Cerebellar nuclear complex (tissue), 1 donor: ENCODE data around the gene KRIT1.
"Not testable (repeated sequence)": the region's sequence is repeated elsewhere in the genome, so short reads cannot be mapped to it uniquely, and the experiment has no call there.

ENCODE experiments used
- DNase-seq, 2 experiments: peaks; one replicate each; lab custom pipeline; 2025; lab: John Stamatoyannopoulos, UW

The KRIT1 gene

DNA sequence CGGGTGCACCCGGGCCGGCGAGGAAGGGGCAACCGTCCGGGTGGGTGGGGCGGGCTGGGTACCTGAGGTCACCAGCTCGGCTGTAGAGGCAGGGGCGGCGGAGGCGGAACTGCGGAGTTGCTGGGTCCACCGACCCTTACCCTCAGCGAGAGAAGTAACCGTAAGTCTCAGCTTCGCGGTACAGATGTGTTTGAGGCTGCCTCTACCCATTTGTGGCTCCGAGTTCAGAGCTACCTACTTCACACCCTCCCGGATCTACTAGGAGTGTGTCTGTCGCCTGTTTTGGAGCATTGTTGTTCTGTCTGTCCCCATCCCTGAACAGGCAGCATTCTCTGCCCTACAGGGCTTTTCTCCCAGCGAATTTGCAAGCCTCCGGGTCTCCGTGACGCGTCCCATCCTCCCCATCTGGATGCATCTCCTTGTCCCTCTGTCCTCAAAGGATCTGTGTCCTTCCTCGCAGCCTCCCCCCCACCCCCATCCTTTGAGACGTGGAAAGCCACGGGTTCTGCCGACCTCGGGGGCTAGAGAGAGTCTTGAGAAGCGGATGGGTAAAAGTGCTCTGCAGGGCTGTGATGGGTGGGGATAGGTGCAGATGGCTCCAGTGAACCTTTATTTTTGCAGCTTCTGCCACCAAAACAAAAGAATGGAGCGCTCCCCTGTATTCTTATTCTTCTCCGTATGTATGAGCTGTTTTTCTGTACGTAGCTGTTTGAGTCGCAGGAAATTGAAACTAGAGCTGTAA is 817 bp upstream of the KRIT1 start:
- no peak for DNase-seq

DNA sequence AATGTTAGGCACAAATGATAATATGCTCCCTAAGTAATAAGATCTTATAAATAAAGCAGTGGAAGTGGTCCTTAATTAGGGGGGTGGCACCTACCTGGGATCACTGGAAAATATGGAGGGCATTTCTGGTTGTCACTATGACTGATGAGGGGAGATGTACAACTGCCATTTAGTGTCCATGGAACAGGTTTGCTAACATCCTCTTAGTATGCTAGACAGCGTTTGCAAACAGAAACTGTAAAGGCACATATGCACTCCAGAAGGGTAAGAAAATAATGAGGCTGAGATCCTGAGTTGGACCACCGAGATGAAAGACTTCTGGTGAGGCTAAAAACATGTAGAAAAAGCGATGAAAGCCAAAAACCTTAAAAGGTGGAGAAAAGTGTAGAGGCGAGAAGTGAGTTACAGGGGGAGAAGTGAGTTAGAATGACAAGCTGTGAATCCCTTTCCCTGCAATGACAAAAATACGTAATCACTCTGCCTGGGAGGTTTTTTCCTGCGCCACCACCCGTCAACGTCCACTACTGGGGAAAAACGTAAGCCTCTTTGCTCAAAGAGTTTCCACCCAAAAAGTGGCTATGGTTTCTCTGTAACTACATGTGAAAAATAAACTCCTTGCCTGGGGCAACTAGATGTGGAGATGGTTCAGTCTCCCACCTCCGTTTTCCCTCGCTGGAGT is 767 bp downstream of the KRIT1 start:
- DNase-seq = no peak

DNA sequence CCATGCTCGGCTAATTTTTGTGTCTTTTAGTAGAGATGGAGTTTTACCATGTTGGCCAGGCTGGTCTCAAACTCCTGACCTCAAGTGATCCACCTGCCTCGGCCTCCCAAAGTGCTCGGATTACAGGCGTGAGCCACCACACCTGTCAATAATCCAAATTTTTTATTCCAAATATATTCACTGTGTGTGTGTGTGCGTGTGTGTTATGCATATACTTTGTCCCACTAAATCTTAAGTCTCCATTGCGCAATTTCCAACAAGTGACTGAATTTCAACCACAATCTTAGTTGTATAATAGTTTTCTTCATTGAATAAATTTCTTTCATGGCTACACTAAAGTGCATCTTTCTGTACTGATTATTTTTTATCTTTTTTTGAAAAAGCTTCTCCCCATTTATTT is 2.7 kb downstream of the KRIT1 start:
- DNase-seq = no peak

DNA sequence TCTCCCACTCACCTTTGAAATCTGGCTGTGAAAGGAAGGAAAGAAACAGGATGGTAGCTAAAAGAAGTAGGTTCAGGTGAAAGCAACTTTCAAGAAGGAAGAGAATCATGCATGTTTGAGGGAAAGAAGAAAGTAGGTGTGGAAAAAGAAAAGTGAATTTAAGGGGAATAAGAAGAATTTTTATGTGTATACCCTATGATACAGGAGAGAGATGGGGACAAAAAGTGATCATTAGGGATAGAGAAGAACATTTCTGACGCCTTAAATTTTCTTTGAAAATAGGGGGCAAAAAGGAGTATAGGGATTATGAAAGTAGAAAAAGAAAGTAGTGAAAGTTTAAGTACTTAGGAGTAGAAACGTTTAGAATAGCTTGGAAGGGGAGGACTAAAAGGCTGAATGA is 15.2 kb downstream of the KRIT1 start:
- no peak for DNase-seq

DNA sequence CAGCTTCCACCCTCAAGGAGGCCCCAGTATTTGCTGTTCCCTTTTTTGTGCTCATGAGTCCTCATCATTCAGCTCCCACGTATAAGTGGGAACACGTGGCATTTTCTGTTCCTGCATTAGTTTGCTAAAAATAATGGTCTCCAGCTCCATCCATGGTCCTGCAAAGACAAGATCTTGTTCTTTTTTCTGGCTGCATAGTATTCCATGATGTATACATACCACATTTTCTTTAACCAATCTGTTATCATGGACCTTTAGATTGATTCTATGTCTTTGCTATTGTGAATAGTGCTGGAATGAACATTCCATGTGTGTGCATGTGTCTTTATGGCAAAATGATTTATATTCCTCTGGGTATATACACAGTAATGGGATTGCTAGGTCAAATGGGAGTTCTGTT is 17.0 kb downstream of the KRIT1 start:
- DNase-seq = no peak

DNA sequence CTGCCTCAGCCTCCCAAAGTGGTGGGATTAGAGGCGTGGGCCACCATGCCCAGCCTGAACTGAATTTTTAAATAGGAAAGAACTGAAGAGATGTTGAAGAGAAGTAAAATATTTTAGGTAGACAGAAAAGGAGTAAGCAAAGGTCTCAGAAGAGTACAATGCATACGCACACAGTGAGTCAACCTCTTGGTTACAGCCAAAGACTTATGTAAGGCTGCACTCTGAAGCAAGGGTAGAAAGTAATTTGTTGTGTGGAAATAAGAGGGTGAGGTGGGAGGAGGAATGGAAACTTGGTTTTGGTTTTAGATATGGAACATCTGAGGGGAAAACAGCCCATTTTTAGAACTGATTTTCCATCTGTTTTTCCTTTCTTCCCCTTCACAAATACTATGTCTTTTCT is 17.6 kb downstream of the KRIT1 start:
- DNase-seq = no peak

DNA sequence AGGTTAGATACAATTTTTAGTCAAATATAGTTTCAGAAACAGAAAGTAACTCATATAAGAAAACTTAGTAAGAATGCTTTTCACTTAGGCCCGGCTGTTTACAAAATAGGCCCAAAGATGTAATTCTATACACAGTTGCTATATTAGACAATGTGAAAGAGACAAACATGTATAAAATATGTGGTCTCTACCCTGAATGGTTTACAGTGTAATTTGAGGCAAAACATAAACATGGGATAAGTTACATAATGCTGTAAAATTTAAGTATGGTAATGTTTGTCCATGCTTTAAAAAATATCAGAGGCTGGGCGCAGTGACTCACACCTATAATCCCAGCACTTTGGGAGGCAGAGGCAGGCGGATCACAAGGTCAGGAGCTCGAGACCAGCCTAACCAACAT is 18.7 kb downstream of the KRIT1 start:
- DNase-seq = no peak

DNA sequence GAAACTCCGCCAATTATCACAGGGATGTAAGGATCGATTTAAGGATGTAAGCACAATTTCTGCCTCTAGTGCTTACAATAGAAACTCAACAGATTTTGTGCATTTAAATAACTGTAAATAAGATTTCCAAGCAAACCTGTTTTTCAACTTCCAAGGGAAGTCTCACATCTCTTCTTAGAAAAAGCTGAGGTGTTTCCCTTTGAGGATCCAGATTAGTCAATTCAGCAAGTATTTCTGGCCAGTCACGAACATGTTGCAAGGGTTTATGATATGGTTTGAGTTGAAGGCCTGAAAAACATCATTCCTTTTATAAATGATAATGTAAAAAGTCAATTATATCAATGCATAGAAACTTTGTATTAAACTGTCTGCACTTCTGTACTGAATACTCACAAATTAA is 23.9 kb downstream of the KRIT1 start:
- DNase-seq = no peak

DNA sequence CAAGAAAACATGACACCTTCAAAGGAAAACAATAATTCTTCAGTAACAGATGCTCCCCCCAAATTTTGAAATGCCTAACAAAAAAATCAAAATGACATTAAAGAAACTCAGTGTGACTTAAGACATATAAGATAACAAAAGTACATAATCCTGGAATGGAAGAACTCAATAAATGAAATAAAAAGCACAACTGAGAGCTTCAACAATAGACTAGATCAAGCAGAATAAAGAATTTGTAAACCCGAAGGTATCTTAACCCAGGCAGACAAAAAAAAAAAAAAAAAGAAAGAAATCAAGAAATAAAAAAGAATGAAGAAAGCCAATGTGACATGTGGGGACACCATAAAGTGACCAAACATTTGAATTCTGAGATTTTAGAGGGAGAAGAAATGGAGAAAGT is 39.0 kb downstream of the KRIT1 start:
- no peak for DNase-seq

DNA sequence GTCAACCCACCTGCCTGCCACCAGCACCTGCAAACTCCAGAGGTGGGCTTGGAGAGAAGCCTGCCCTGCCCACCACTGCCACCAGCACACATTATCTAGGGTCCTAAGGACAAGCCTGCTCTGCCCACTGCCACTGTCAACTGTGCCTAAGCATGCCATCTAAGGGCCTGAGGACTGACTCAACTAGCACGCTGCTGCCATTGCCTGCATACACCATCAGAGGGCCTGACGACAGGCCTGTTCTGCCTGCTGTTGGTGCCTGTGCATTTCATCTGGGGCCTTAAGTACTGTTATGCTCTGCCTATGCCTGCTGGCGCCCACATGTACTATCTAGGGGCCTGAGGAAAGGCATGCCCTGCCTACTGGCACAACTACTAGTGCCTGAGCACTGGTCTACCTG is 39.7 kb downstream of the KRIT1 start:
- no peak for DNase-seq

DNA sequence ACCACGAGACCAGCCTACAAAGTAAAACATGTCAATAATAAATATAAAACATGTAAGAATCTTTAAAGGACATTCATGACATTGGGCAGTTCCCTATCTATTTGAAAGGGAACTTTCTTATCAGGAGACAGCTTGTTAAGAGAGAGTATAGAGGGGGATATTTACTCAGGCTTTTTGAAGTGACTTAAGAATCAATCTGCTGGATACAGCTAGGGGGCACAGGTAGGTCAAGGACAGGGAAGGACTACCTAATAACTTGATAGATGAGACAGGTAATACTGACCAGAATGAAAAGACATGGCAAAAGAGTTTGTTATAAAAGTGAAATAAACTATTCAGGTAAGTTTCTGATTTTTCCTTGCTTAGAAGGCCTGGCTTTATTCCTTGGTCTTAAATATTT is 44.9 kb downstream of the KRIT1 start:
- no peak for DNase-seq

DNA sequence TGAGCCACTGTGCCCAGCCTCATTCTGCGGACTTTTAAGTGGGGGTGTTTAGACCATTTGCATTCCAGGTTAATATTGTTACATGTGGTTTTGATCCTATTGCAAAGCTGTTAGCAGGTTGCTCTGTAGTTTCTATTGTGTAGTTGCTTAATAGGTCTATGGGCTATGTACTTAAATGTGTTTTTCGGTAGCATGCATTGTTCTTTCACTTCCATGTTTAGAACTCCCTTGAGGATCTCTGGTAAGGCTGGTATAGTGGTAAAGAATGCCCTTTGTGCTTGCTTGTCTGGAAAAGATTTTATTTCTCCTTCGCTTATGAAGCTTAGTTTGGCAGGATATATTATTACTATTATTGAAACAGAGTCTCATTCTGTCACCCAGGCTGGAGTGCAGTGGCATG is 53.4 kb downstream of the KRIT1 start:
- DNase-seq = no peak

DNA sequence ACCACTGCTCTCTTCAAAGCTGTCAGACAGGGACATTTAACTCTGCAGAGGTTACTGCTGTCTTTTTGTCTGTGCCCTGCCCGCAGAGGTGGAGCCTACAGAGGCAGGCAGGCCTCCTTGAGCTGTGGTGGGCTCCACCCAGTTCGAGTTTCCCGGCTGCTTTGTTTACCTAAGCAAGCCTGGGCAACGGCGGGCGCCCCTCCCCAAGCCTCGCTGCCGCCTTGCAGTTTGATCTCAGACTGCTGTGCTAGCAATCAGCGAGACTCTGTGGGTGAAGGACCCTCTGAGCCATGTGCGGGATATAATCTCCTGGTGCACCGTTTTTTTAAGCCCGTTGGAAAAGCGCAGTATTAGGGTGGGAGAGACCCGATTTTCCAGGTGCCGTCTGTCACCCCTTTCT is 56.5 kb downstream of the KRIT1 start:
- DNase-seq = not testable (repeated sequence)

DNA sequence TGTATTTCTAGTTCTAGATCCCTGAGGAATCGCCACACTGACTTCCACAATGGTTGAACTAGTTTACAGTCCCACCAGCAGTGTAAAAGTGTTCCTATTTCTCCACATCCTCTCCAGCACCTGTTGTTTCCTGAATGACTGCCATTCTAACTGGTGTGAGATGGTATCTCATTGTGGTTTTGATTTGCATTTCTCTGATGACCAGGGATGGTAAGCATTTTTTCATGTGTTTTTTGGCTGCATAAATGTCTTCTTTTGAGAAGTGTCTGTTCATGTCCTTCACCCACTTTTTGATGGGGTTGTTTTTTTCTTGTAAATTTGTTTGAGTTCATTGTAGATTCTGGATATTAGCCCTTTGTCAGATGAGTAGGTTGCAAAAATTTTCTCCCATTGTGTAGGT is 61.4 kb downstream of the KRIT1 start:
- DNase-seq = not testable (repeated sequence)

DNA sequence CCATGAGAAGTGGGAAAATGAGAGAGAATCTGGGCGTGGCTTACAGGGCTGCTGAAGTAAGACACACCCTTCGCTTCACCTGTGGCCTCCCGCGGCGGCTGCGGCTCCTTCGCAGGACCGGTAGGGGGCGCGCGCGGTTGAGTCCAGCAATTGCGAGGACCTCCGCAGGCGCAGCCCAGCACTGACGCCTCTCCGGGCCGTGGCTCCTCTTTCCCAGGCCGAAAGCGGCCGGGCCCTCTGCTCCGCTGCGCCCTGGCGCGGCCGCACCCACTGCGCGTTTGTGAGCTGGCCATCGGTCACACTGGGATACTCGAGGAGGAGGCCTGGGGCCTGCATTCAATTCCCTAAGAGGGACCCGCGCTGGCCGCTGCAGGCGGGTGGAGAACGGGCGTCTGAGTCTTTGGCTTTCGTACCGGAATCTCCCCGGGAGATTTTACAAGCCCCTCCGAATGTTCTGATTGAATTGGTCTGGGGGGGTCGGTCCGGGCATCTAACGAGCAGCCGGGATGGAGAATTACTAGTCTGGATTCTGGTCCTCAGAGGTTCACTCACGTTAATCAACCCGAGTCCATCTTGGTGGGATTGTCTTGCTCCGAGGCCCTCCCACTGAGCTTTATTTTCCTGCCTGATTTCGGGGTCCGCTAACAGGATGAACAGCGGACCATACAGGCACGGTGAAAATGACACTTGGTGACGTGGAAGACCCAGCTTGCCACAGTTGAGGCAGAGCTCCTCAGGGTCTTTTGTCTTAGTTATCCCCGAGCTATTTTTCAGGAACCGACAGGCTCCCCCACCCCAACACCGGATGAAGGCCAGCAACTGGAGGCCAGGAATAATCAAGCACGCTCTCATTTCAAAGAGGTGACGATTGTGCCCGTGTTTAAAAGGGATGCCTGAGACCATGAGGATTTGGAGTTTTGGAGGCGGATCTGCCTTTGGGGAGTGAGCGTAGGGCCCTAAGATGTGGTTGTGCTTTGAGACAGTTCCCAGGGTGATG is 66.5 kb downstream of the KRIT1 start, which contains the start of gene LRRD1:
Gene LRRD1, minus strand, starts transcription at position 215 of the 997 bp plus-strand sequence. CDS start 13,940 bp downstream, outside the sequence.
- peak; percentile 41 to 59 for DNase-seq

DNA sequence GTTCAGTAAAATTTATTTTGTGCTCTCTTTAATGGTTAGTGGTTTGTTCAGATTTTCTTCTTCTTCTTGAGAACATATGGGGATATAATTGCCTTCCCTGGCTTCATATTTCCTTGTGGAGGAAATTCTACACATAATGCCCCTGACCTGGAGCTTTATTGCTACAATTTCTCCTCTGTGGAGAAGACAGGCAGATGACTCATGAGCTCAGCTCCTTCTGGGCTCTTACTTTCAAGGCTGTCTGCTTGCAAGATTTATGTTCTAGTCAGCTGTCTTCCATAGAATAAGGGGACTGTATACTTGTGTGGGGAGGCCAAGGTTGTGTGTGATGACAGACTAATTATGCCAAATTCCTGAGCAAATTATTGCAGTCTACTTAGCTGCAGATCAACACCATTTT is 68.4 kb downstream of the KRIT1 start:
- no peak for DNase-seq

DNA sequence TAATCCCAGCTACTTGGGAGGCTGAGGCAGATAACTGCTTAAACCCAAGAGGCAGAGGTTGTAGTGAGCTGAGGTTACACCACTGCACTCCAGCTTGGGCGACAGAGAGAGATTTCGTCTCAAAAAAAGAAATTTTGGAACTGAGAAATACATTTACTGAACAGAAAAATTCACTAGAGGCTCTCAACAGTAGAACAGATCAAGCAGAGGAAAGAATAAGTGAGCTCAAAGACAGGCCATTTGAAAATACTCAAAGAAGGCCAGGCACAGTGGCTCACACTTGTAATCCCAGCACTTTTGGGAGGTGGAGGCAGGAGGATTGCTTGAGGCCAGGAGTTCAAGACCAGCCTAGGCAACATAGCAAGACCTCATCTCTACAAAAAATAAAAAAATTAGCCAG is 76.2 kb downstream of the KRIT1 start:
- not testable (repeated sequence) for DNase-seq

DNA sequence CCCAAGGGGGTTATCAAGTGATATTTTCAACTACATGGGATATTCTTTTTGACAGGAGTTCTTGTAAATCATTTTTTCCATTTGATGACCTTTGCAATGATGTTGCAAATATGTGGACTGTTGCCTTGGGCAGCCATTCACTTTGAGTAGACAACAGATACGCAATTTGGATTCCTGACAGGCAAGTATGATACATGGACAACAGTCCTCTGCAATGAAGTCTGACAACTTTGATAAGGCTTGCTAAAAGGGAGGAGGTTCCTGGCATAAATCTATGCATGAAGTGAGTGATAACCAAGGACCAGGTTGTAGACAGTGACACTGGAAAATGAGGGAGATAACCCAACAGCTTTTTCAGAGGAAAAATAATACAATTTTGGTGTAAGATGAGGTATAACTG is 84.4 kb downstream of the KRIT1 start:
- DNase-seq = no peak

DNA sequence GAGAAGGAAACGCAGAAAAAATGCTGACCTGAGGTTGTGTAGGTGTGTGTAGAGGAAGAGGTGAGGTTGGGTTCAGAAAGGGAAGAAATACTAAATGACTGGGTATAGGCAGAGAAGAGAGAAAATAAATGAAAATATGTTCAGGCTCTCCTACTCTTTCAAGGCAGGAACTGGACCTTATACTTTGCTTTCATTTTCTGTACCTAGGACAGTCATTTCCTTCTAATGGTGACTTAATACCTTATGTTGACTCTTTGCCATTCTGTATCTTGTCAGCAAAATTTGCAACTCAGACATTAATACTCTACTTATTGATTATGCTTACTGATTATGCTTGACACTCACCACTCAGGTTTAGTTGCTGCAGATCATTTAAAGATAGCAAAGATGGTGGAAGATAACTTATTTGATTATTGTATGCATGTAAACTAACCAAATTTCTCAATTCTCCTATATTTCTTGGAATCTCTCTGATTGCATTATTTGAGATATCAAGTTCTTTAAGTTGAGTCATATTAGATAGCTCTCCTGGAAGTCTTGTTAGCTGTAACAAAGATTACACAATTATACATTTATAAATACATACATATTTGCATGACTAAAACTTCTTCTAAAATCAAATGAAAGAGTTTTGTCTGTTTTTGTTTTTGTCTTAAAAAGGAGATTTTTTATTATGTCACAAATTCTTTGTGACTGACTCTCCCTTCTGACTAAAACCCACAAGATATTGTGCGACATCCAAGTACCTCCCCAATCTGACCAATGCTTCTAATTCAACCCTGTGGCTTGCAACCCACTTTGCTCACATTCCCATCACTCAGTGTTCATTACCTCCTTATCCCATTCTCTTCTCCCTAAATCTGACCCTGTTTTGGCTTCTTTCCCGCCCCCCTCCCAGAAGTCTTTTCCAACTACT is 86.8 kb downstream of the KRIT1 start:
- DNase-seq = no peak

DNA sequence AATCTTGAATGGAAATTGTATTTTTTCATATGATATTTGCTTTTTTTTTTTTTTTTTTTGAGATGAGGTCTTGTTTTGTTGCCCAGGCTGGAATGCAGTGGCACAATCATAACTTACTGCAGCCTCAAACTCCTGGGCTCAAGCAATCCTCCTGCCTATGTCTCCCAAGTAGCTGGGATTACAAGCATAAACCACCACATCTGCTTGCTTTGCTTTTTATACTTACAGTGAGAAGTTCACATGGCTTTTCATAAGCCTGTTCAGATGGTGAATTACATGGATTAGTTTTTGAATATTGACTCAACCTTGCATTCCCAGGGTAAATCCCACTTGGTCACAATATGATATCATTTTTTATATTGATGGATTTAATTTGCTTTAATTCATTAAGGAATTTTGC is 88.7 kb downstream of the KRIT1 start:
- DNase-seq = no peak

DNA sequence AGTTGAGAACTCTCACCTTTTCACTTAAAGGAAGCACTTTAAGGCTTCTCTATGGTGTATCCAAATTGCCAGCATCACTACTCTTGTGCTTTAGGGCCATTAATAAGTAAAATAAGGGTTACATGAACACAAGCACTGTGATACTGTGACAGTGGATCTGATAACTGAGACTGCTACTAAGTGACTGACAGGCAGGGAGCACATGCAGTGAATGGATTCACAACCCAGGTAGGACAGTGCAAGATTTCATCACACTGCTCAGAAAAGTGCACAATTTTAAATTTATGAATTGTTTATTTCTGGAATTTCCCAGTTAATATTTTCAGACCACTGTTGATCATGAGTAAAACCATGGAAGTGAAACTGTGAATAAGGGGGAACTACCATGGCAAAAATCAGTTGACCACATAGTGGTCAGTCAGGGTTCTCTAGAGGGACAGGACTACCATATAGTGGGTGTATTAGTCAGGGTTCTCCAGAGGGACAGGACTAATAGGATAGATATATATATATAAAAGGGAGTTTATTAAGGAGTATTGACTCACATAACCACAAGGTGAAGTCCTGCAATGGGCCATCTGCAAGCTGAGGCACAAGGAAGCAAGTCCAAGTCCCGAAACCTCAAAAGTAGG is 90.5 kb downstream of the KRIT1 start:
- no peak for DNase-seq
